ENCODE results near the gene FMO3.

FMO3 gene

DNA sequence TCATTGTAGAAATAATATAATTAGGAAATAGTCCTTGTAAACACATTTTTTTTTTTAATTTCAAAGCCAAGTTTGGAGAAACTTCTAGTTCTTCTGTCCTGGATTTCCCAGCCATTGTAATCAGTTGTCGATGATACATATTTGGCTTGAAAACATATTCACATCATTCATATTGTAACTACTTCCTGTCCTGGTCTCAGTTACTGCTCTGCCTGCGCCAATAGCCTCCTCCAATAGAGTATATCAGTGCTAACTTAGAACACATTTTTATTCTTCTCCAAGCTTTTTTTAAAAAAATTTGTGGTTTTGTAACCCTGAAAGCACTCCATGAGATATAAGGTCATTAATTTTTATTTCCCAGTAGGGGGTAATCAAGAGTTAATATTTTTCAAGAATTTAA is 48.3 kb downstream of the FMO3 start:
- H4K20me1 ChIP-seq (ENCODE audit: low read depth, low read length) = no peaks in the 10 kb centered on the region
- H3K4me2 ChIP-seq (ENCODE audit: low read depth, low read length, poor library complexity, severe bottlenecking) = no peak overlapping the region
- no peaks in the 10 kb centered on the region for H3K36me3 ChIP-seq (ENCODE audit: low read length)
- H3F3A ChIP-seq (ENCODE audit: insufficient read depth) = no peaks in the 10 kb centered on the region
- no peak overlapping the region for H2AFZ ChIP-seq (ENCODE audit: low read depth, low read length, severe bottlenecking)
- no peak overlapping the region for H3K9ac ChIP-seq (ENCODE audit: low read length)
- H3K9me2 ChIP-seq (replicated peaks; ENCODE audit: insufficient read depth, low read length) = no peaks in the 10 kb centered on the region
- TF ChIP-seq, protein P1, sequence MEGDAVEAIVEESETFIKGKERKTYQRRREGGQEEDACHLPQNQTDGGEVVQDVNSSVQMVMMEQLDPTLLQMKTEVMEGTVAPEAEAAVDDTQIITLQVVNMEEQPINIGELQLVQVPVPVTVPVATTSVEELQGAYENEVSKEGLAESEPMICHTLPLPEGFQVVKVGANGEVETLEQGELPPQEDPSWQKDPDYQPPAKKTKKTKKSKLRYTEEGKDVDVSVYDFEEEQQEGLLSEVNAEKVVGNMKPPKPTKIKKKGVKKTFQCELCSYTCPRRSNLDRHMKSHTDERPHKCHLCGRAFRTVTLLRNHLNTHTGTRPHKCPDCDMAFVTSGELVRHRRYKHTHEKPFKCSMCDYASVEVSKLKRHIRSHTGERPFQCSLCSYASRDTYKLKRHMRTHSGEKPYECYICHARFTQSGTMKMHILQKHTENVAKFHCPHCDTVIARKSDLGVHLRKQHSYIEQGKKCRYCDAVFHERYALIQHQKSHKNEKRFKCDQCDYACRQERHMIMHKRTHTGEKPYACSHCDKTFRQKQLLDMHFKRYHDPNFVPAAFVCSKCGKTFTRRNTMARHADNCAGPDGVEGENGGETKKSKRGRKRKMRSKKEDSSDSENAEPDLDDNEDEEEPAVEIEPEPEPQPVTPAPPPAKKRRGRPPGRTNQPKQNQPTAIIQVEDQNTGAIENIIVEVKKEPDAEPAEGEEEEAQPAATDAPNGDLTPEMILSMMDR (IDR thresholded peaks at IDR 0.05; ENCODE audit: insufficient read depth, low read length, poor library complexity, severe bottlenecking) = no peak
- no peak for TF ChIP-seq EZH2phosphoT487 (conservative IDR thresholded peaks at IDR 0.05; ENCODE audit: low read length)
- H3K27ac ChIP-seq (ENCODE audit: low read depth, low read length) = no peak overlapping the region
- no peaks in the 10 kb centered on the region for H3K79me2 ChIP-seq (ENCODE audit: insufficient read depth, low read length)
- H3K9me3 ChIP-seq (ENCODE audit: insufficient read depth, low read length) = no peaks in the 10 kb centered on the region
- peaks cover 3% of the 10 kb centered on the region; the same call in 1 of the 2 replicates for H3K27me3 ChIP-seq (ENCODE audit: low read length)
- no peak overlapping the region for H3K4me3 ChIP-seq (ENCODE audit: insufficient read depth, low read length, poor library complexity, severe bottlenecking)

DNA sequence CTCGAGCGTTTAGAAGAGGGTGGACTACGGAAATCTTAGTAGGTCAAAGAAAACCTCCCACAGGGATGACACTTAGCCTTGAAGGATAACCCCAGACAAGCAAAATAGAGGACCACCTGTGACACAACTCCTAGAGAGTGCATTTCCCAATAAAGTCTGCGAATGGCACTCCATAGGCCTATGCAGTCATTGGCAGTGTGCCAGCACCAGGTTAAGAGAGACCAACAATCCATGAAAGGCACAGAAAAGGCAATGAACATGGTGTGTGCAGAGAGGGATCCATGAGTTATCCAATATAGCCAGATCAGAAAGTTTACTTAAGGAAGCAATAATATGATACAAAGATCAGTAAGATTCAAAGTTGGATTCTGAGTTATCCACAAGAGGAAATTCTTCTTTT is 49.2 kb downstream of the FMO3 start:
- no peak overlapping the region for H3K4me3 ChIP-seq (ENCODE audit: insufficient read depth, low read length, poor library complexity, severe bottlenecking)
- H3K27me3 ChIP-seq (ENCODE audit: low read length) = peaks cover 3% of the 10 kb centered on the region; the same call in 1 of the 2 replicates
- H3K9ac ChIP-seq (ENCODE audit: low read length) = no peak overlapping the region
- H4K20me1 ChIP-seq (ENCODE audit: low read depth, low read length) = no peaks in the 10 kb centered on the region
- H3K36me3 ChIP-seq (ENCODE audit: low read length) = no peaks in the 10 kb centered on the region
- no peaks in the 10 kb centered on the region for H3F3A ChIP-seq (ENCODE audit: insufficient read depth)
- no peak overlapping the region for H3K27ac ChIP-seq (ENCODE audit: low read depth, low read length)
- no peaks in the 10 kb centered on the region for H3K9me3 ChIP-seq (ENCODE audit: insufficient read depth, low read length)
- no peaks in the 10 kb centered on the region for H3K79me2 ChIP-seq (ENCODE audit: insufficient read depth, low read length)
- no peak overlapping the region for H3K4me2 ChIP-seq (ENCODE audit: low read depth, low read length, poor library complexity, severe bottlenecking)
- H3K9me2 ChIP-seq (replicated peaks; ENCODE audit: insufficient read depth, low read length) = no peaks in the 10 kb centered on the region
- H2AFZ ChIP-seq (ENCODE audit: low read depth, low read length, severe bottlenecking) = no peak overlapping the region
- no peak for TF ChIP-seq EZH2phosphoT487 (conservative IDR thresholded peaks at IDR 0.05; ENCODE audit: low read length)
- TF ChIP-seq, protein P1 (IDR thresholded peaks at IDR 0.05; ENCODE audit: insufficient read depth, low read length, poor library complexity, severe bottlenecking) = no peak

DNA sequence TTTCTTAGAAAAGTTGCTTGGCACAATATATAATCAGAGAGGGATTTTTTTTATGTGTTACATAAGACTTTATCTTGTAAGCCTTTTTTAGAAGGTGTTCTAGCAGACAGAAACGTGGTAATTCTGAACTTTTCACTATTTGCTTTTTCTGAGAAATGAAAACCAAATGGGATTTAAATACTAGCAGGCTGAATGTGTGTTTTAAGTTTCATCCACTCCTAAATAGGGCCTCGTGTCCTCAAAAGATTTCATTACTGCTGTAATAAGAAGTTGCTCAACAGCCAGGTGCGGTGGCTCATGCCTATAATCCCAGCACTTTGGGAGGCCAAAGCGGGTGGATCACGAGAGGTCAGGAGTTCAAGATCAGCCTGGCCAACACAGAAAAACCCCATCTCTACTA is 49.7 kb downstream of the FMO3 start:
- H3K79me2 ChIP-seq (ENCODE audit: insufficient read depth, low read length) = no peaks in the 10 kb centered on the region
- no peaks in the 10 kb centered on the region for H4K20me1 ChIP-seq (ENCODE audit: low read depth, low read length)
- no peak overlapping the region for H3K4me3 ChIP-seq (ENCODE audit: insufficient read depth, low read length, poor library complexity, severe bottlenecking)
- no peak overlapping the region for H2AFZ ChIP-seq (ENCODE audit: low read depth, low read length, severe bottlenecking)
- no peak overlapping the region for H3K4me2 ChIP-seq (ENCODE audit: low read depth, low read length, poor library complexity, severe bottlenecking)
- H3F3A ChIP-seq (ENCODE audit: insufficient read depth) = no peaks in the 10 kb centered on the region
- H3K9me3 ChIP-seq (ENCODE audit: insufficient read depth, low read length) = no peaks in the 10 kb centered on the region
- no peak overlapping the region for H3K27ac ChIP-seq (ENCODE audit: low read depth, low read length)
- peaks cover 3% of the 10 kb centered on the region; the same call in 1 of the 2 replicates for H3K27me3 ChIP-seq (ENCODE audit: low read length)
- H3K36me3 ChIP-seq (ENCODE audit: low read length) = no peaks in the 10 kb centered on the region
- H3K9me2 ChIP-seq (replicated peaks; ENCODE audit: insufficient read depth, low read length) = no peaks in the 10 kb centered on the region
- H3K9ac ChIP-seq (ENCODE audit: low read length) = no peak overlapping the region
- TF ChIP-seq EZH2phosphoT487 (conservative IDR thresholded peaks at IDR 0.05; ENCODE audit: low read length) = no peak
- TF ChIP-seq, protein P1 (IDR thresholded peaks at IDR 0.05; ENCODE audit: insufficient read depth, low read length, poor library complexity, severe bottlenecking) = no peak
